Naive thymus-derived CD4-positive, alpha-beta T cell (primary cell): ENCODE results near the gene WDR93. TPM values are rescaled to one million over a fixed set of nuclear protein-coding genes. Genes with fewer than 3 reads are reported as not detected.

Experiments
- ATAC-seq: fragments of 150-1000 bp; cut with Tn5 transposase; 2 replicates; pipeline ENCODE4 v1.10.0; 2021; ENCODE audit warnings: mild to moderate bottlenecking, moderate library complexity
- CTCF ChIA-PET: fragments of 350-600 bp; sonication (Branson Sonifier 250); formaldehyde crosslinking; loops from one replicate; lab custom pipeline; 2021; ENCODE audit warnings: antibody characterized with exemption; lab: Charles Lee
- POLR2A ChIA-PET: fragments of 350-600 bp; sonication (Branson Sonifier 250); formaldehyde crosslinking; loops from one replicate; lab custom pipeline; 2021; ENCODE audit warnings: antibody characterized with exemption, inconsistent platforms; lab: Charles Lee
- DNase-seq, 9 donors: peaks; one replicate each; pipeline versions ENCODE4 v3.0.0 to v3.0.0-alpha.2; 2020 to 2022; ENCODE audit warnings: mixed read lengths in 1 of 9
- H3K27ac ChIP-seq: one replicate; pipeline ENCODE4 v1.7.0; 2013; ENCODE audit warnings: mild to moderate bottlenecking, low read depth, low read length, moderate library complexity
- H3K27me3 ChIP-seq, 2 donors: one replicate each; pipeline ENCODE4 v1.7.0; 2013; ENCODE audit warnings: low read length in 2 of 2, mild to moderate bottlenecking in 2 of 2, moderate library complexity in 2 of 2; ENCODE audit not compliant: control insufficient read depth in 2 of 2, insufficient read depth in 2 of 2
- H3K36me3 ChIP-seq, 3 experiments: 1 replicate in 2 of 3; 2 replicates in 1 of 3; pipeline ENCODE4 v1.7.0; 2013; ENCODE audit warnings: low read length in 3 of 3, mild to moderate bottlenecking in 3 of 3, moderate library complexity in 1 of 3; ENCODE audit not compliant: insufficient read depth in 3 of 3, control insufficient read depth in 2 of 3
- H3K4me1 ChIP-seq, 2 donors: one replicate each; pipeline ENCODE4 v1.7.0; 2013; ENCODE audit warnings: low read length in 2 of 2, mild to moderate bottlenecking in 2 of 2, moderate library complexity in 1 of 2; ENCODE audit not compliant: control insufficient read depth in 2 of 2, insufficient read depth in 2 of 2
- H3K4me3 ChIP-seq: 2 replicates; pipeline ENCODE4 v1.7.0; 2013; ENCODE audit warnings: mild to moderate bottlenecking, low read length
- H3K9me3 ChIP-seq, 3 experiments: 1 replicate in 2 of 3; 2 replicates in 1 of 3; pipeline ENCODE4 v1.7.0; 2013; ENCODE audit warnings: low read length in 3 of 3; ENCODE audit not compliant: control insufficient read depth in 2 of 3
- H3K27ac Mint-ChIP-seq, 9 donors: one replicate each; pipeline ENCODE4 v1.8.0; 2020 to 2022; ENCODE audit warnings: mixed read lengths in 9 of 9, mild to moderate bottlenecking in 8 of 9, moderate library complexity in 5 of 9, inconsistent platforms in 2 of 9
- H3K27me3 Mint-ChIP-seq, 5 donors: one replicate each; pipeline ENCODE4 v1.8.0; 2021 to 2022; ENCODE audit warnings: mixed read lengths in 5 of 5, mild to moderate bottlenecking in 1 of 5
- H3K36me3 Mint-ChIP-seq, 5 donors: one replicate each; pipeline ENCODE4 v1.8.0; 2020 to 2022; ENCODE audit warnings: mixed read lengths in 5 of 5, mild to moderate bottlenecking in 3 of 5, inconsistent platforms in 1 of 5
- H3K4me1 Mint-ChIP-seq, 7 donors: one replicate each; pipeline ENCODE4 v1.8.0; 2020 to 2022; ENCODE audit warnings: mixed read lengths in 7 of 7, mild to moderate bottlenecking in 3 of 7, inconsistent platforms in 1 of 7
- H3K4me3 Mint-ChIP-seq, 10 donors: one replicate each; pipeline ENCODE4 v1.8.0; 2020 to 2022; ENCODE audit warnings: mild to moderate bottlenecking in 10 of 10, mixed read lengths in 10 of 10, moderate library complexity in 6 of 10, inconsistent platforms in 2 of 10
- H3K9me3 Mint-ChIP-seq, 11 donors: one replicate each; pipeline ENCODE4 v1.8.0; 2020 to 2022; ENCODE audit warnings: mixed read lengths in 11 of 11, mild to moderate bottlenecking in 4 of 11, inconsistent platforms in 1 of 11, moderate library complexity in 1 of 11
- intact Hi-C, 2 donors: fragments of 100-400 bp; cut with micrococcal nuclease; formaldehyde crosslinking; loops; one replicate each; pipeline ENCODE4 v1.15.1; 2023
- polyA plus RNA-seq, 2 donors: library from polyadenylated mRNA; unstranded; fragments of 300-500 nt; fragmentation: Illumina TruSeq; gene quantifications; one replicate each; pipeline ENCODE4 v1.2.3, GENCODE V29; 2021
- total RNA-seq, 6 experiments: library from RNA in 5 of 6; stranded (reverse) in 5 of 6; gene quantifications; 1 replicate in 5 of 6; 2 replicates in 1 of 6; pipeline ENCODE4 v1.2.3 and lab custom pipeline; 2021 to 2026

Gene WDR93
- total and polyA plus RNA-seq, 7 experiments from 2014 or later = 0.27 TPM; not detected in 6

DNA sequence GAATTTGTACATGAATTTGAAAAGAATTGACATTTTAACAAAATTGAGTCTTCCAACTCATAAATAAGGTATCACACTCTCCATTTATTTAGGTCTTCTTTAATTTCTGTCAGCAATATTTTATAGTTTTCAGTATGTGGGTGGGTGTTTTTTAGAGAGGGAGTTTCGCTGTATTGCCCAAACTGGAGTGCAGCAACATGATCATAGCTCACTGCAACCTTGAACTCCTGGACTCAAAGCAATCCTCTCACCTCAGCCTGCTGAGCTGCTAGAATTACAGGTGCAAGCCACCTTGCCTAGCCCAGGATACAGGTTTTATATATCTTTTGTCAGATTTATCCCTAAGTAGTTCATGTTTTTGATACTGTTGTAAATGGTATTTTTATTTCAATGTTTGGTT, 4.6 kb downstream of the WDR93 start:
- no peaks in the 10 kb centered on the region for H3K36me3 ChIP-seq
- peaks cover 0 to 4% (median 0%) of the 10 kb centered on the region in 11 donors for H3K9me3 Mint-ChIP-seq
- no peak overlapping the region for H3K27ac ChIP-seq
- no peak for ATAC-seq
- H3K4me3 ChIP-seq = no peak overlapping the region
- no peak overlapping the region for H3K27ac Mint-ChIP-seq
- intact Hi-C loops = no loop called here
- H3K27me3 Mint-ChIP-seq = peaks cover 0 to 34% (median 7%) of the 10 kb centered on the region in 5 donors
- H3K4me1 Mint-ChIP-seq = peaks cover 5 to 11% (median 7%) of the 10 kb centered on the region in 7 donors
- H3K27me3 ChIP-seq = no peaks in the 10 kb centered on the region
- ChIA-PET POLR2A (no interaction called here), CTCF (no interaction called here)
- DNase-seq = no peak
- H3K4me1 ChIP-seq = peaks cover 0 to 1% of the 10 kb centered on the region in 2 donors
- H3K9me3 ChIP-seq = no peaks in the 10 kb centered on the region
- H3K4me3 Mint-ChIP-seq = no peak overlapping the region
- no peaks in the 10 kb centered on the region for H3K36me3 Mint-ChIP-seq

DNA sequence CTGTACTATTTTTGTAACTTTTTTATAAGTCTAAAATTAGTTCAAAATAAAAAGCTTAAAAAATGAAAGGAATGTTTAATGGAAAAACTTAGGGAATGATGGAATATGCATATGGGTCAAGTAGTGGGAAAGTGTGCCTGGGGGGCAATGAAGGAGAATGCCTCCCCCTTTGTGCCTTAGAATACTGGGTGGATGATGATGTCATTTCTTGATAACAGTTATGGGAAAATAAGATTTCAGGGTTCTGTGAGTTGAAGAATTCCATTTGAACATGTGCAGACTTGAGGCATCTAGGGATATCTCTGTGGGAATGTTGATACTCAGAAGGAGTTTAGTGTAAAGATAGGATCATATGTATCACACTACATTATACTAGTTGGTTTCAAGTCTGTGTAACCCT, 13.8 kb downstream of the WDR93 start:
- POLR2A ChIA-PET = no interaction called here
- Mint-ChIP-seq H3K4me3 (no peak overlapping the region), H3K27ac (no peak overlapping the region), H3K27me3 (peaks cover 13 to 51% (median 41%) of the 10 kb centered on the region in 5 donors), H3K9me3 (peaks cover 0 to 2% (median 0%) of the 10 kb centered on the region in 11 donors), H3K36me3 (peaks cover 0 to 7% (median 0%) of the 10 kb centered on the region in 5 donors), H3K4me1 (no peaks in the 10 kb centered on the region)
- Histone ChIP-seq H3K4me1 (no peaks in the 10 kb centered on the region), H3K4me3 (no peak overlapping the region), H3K27ac (no peak overlapping the region), H3K9me3 (no peaks in the 10 kb centered on the region), H3K36me3 (no peaks in the 10 kb centered on the region), H3K27me3 (peaks cover 0 to 3% of the 10 kb centered on the region in 2 donors)
- intact Hi-C loops = no loop called here
- DNase-seq (no peak), ATAC-seq (no peak)
- CTCF ChIA-PET = no interaction called here

DNA sequence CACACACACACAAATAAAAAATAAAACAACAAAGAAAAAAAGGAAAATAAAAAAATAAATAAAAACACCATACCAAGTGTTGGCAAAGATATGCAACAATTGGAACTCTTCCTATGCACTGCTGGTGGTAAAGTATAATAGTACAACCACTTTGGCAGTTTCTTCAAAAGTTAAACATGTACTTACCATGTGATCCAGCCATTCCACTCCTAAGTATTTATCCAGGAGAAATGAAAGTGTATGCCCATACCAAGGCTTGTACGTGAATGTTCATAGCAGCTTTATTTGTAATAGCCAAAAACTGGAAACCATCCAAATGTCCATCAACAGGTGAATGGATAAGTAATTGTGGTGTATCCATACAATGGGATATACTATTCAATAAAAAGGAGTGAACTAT, 17.0 kb downstream of the WDR93 start:
- Histone ChIP-seq H3K36me3 (no peaks in the 10 kb centered on the region), H3K27ac (no peak overlapping the region), H3K9me3 (no peaks in the 10 kb centered on the region), H3K4me1 (no peaks in the 10 kb centered on the region), H3K27me3 (no peaks in the 10 kb centered on the region), H3K4me3 (no peak overlapping the region)
- Mint-ChIP-seq H3K4me1 (no peaks in the 10 kb centered on the region), H3K36me3 (peaks cover 0 to 7% (median 0%) of the 10 kb centered on the region in 5 donors), H3K9me3 (peaks cover 0 to 2% (median 0%) of the 10 kb centered on the region in 11 donors), H3K27ac (no peak overlapping the region), H3K4me3 (no peak overlapping the region), H3K27me3 (peaks cover 4 to 47% (median 32%) of the 10 kb centered on the region in 5 donors)
- intact Hi-C loops = no loop called here
- no peak for ATAC-seq
- ChIA-PET CTCF (no interaction called here), POLR2A (no interaction called here)
- DNase-seq = no peak

DNA sequence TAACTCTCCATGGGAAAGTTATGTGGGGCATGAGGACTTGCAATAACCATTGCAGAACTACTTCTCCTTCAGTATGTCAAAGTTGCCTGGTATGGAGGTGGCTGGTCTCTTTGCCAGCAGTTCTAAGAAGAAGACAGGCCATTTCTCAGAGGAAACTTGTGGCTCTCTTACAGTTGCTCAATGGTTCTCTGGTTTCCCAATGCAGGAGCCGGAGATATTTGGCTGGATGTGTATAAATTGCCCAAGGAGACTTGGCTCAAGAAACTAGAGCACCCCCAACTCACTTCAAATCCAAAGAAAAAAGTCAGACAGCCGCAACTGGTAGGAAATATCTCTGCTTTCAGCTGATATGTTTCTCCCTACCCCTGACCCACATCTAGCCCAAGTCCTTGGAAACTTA, 24.2 kb downstream of the WDR93 start:
- Mint-ChIP-seq H3K27me3 (peaks cover 0 to 24% (median 4%) of the 10 kb centered on the region in 5 donors), H3K4me3 (no peak overlapping the region), H3K4me1 (no peaks in the 10 kb centered on the region), H3K27ac (no peak overlapping the region), H3K36me3 (no peaks in the 10 kb centered on the region), H3K9me3 (peaks cover 0 to 1% (median 0%) of the 10 kb centered on the region in 11 donors)
- Histone ChIP-seq H3K27ac (no peak overlapping the region), H3K4me1 (no peaks in the 10 kb centered on the region), H3K4me3 (no peak overlapping the region), H3K36me3 (no peaks in the 10 kb centered on the region), H3K27me3 (no peaks in the 10 kb centered on the region), H3K9me3 (no peaks in the 10 kb centered on the region)
- intact Hi-C loops = no loop called here
- ChIA-PET POLR2A (no interaction called here), CTCF (no interaction called here)
- DNase-seq (no peak), ATAC-seq (no peak)

DNA sequence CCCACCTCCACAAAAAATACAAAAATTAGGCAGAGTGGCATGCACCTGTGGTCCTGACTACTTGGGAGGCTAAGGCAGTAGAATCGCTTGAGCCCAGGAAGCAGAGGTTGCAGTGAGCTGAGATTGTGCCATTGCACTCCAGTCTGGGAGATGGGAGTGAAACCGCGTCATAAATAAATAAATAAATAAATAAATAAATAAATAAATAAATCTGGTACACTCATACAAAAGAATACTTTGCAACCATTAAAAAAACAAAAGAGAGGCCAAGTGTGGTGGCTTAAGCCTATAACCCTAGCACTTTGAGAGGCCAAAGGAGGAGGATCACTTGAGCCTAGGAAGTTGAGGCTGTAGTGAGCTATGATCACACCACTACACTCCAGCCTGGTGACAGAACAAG, 32.4 kb downstream of the WDR93 start:
- H3K4me3 ChIP-seq = no peak overlapping the region
- Mint-ChIP-seq H3K27me3 (peaks cover 10 to 27% (median 22%) of the 10 kb centered on the region in 5 donors), H3K4me3 (no peak overlapping the region), H3K4me1 (no peaks in the 10 kb centered on the region), H3K27ac (no peak overlapping the region), H3K9me3 (peaks cover 0 to 7% (median 0%) of the 10 kb centered on the region in 11 donors), H3K36me3 (peaks cover 0 to 4% (median 0%) of the 10 kb centered on the region in 5 donors)
- intact Hi-C loops = no loop called here
- no peaks in the 10 kb centered on the region for H3K9me3 ChIP-seq
- no peaks in the 10 kb centered on the region for H3K4me1 ChIP-seq
- ChIA-PET POLR2A (no interaction called here), CTCF (no interaction called here)
- H3K27me3 ChIP-seq = no peaks in the 10 kb centered on the region
- no peak for DNase-seq
- no peaks in the 10 kb centered on the region for H3K36me3 ChIP-seq
- H3K27ac ChIP-seq = no peak overlapping the region
- ATAC-seq = no peak

DNA sequence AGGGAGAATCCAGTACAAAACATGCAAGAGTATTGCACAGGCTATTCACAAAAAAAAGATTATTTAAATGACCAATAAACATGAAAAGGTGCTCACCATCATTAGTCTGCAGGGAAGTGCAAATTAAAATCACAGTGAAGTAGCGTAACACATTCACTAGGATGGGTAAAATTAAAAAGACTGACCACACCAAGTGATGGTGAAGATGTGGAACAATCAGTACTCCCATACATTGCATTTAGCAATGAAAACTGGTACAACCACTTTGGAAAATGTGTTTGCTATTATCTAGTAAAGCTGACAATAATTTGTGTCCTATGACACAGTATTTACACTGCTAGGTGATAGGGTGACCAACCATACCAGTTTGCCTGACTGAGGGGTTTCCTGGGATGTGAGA, 34.0 kb downstream of the WDR93 start:
- Histone ChIP-seq H3K4me1 (no peaks in the 10 kb centered on the region), H3K27ac (no peak overlapping the region), H3K36me3 (no peaks in the 10 kb centered on the region), H3K4me3 (no peak overlapping the region), H3K9me3 (no peaks in the 10 kb centered on the region), H3K27me3 (no peaks in the 10 kb centered on the region)
- intact Hi-C loops = no loop called here
- ATAC-seq (no peak), DNase-seq (no peak)
- CTCF ChIA-PET = no interaction called here
- no peak overlapping the region for H3K27ac Mint-ChIP-seq
- no peaks in the 10 kb centered on the region for H3K4me1 Mint-ChIP-seq
- H3K9me3 Mint-ChIP-seq = peaks cover 0 to 7% (median 0%) of the 10 kb centered on the region in 11 donors
- POLR2A ChIA-PET = no interaction called here
- H3K27me3 Mint-ChIP-seq = peaks cover 10 to 31% (median 22%) of the 10 kb centered on the region in 5 donors
- no peak overlapping the region for H3K4me3 Mint-ChIP-seq
- H3K36me3 Mint-ChIP-seq = peaks cover 0 to 4% (median 0%) of the 10 kb centered on the region in 5 donors

DNA sequence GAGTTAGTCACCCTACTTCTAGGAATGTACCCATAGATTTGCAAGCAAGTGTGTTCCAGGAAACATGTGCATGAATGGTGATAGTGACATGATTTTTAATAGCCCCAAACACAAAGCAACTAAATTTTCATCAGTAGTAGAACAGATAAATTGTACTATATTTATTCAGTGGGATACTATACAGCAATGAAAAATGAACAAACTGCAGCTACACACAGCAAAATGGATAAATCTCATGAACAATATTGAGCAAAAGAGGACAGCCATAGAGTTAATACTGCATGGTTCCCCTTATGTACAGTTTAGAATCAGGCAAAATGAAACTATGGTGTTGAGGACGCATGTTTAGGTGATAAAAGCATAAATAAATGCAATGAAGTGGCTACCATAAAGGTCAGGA, 34.5 kb downstream of the WDR93 start:
- Mint-ChIP-seq H3K4me1 (no peaks in the 10 kb centered on the region), H3K27me3 (peaks cover 10 to 29% (median 18%) of the 10 kb centered on the region in 5 donors), H3K9me3 (peaks cover 0 to 7% (median 0%) of the 10 kb centered on the region in 11 donors), H3K36me3 (peaks cover 0 to 4% (median 0%) of the 10 kb centered on the region in 5 donors), H3K4me3 (no peak overlapping the region), H3K27ac (no peak overlapping the region)
- CTCF ChIA-PET = no interaction called here
- intact Hi-C loops = no loop called here
- ATAC-seq (no peak), DNase-seq (no peak)
- Histone ChIP-seq H3K4me3 (no peak overlapping the region), H3K27ac (no peak overlapping the region), H3K36me3 (no peaks in the 10 kb centered on the region), H3K4me1 (no peaks in the 10 kb centered on the region), H3K9me3 (no peaks in the 10 kb centered on the region), H3K27me3 (no peaks in the 10 kb centered on the region)
- POLR2A ChIA-PET = no interaction called here
